HG03175 (cell line): ENCODE results near the gene KMT2C.

Source experiments
- ATAC-seq: cut with Tn5 transposase; IDR thresholded peaks from one replicate; pipeline ENCODE4 v1.9.1; 2021; ENCODE audit warnings: mild to moderate bottlenecking, moderate library complexity; ENCODE audit not compliant: unreplicated experiment

KMT2C gene

GRCh38 chr7:152121432-152121831 is 314.4 kb downstream of the KMT2C start:
- no peak for ATAC-seq

GRCh38 chr7:152120776-152121175 is 315.0 kb downstream of the KMT2C start:
- no peak for ATAC-seq

GRCh38 chr7:152120210-152120609 is 315.6 kb downstream of the KMT2C start:
- ATAC-seq, result no peak

GRCh38 chr7:152117356-152117755 is 318.4 kb downstream of the KMT2C start:
- ATAC-seq, result no peak

GRCh38 chr7:152115021-152115718 is 320.6 kb downstream of the KMT2C start:
- no peak for ATAC-seq

- no peak for ATAC-seq
Observed at GRCh38 chr7:152112829-152113228, 323.0 kb downstream of the KMT2C start.

GRCh38 chr7:152108359-152108758 is 327.4 kb downstream of the KMT2C start:
- ATAC-seq, result no peak

- no peak for ATAC-seq
Observed at GRCh38 chr7:152107945-152108344, 327.9 kb downstream of the KMT2C start.

- no peak for ATAC-seq
Observed at GRCh38 chr7:152106990-152107389, 328.8 kb downstream of the KMT2C start.

GRCh38 chr7:152105205-152105604 is 330.6 kb downstream of the KMT2C start:
- no peak for ATAC-seq

GRCh38 chr7:152103691-152104090 is 332.1 kb downstream of the KMT2C start:
- no peak for ATAC-seq

- ATAC-seq, result no peak
Observed at GRCh38 chr7:152103066-152103465, 332.7 kb downstream of the KMT2C start.

- ATAC-seq, result no peak
Observed at GRCh38 chr7:152097330-152097729, 338.5 kb downstream of the KMT2C start.

GRCh38 chr7:152095771-152096170 is 340.0 kb downstream of the KMT2C start:
- no peak for ATAC-seq

GRCh38 chr7:152093717-152094116 is 342.1 kb downstream of the KMT2C start:
- no peak for ATAC-seq

GRCh38 chr7:152090747-152091146 is 345.1 kb downstream of the KMT2C start:
- ATAC-seq, result no peak

GRCh38 chr7:152089183-152089582 is 346.6 kb downstream of the KMT2C start:
- ATAC-seq, result no peak

GRCh38 chr7:152086513-152086912 is 349.3 kb downstream of the KMT2C start:
- no peak for ATAC-seq

- no peak for ATAC-seq
Observed at GRCh38 chr7:152085131-152085530, 350.7 kb downstream of the KMT2C start.
